HG02763 (cell line): ENCODE data around the gene RFTN1.

ENCODE experiments used
- ATAC-seq: cut with Tn5 transposase; IDR thresholded peaks from one replicate; pipeline ENCODE4 v1.9.1; 2021; ENCODE audit warnings: mild to moderate bottlenecking, moderate library complexity; ENCODE audit not compliant: unreplicated experiment

RFTN1 gene

GRCh38 chr3:16533928-16534574 lies 20.6 kb upstream of the RFTN1 start:
- ATAC-seq = no peak

DNA sequence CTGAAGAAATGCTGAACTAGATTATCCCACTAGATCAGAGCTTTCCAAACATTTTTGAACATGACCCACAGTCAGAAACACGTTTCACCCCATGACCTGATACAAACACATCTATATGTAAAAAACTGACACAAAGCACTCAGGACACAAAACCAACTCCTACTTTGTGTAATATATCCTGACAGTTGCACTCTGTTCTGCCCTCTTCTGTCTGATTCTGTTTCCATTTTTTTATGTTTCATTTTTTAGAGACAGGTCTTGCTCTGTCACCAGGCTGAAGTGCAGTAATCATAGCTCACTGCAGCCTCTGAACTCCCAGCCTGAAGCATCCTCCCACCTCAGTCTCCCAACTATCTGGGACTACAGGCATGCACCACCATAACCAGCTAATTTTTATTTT lies 15.8 kb upstream of the RFTN1 start:
- ATAC-seq = no peak

DNA sequence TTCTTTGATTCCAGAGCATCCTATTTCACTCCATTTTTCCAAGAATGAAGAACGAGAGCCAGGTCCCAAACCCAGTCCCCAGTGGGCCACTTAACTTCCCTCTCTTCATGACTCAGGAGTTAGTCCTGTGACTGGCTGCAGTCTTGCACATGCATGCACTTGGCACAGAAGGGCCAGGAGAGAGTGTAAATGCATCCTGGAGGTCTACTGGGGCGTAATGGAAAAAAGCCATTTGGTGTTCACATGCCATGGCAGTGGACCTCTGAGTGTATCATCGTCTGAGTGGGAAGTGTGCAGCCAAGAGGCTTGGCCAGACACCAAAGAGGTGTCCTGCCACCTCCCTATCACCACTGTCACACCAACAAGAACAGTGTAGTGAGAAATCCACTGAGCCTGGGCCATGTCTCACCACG lies 15.1 kb upstream of the RFTN1 start:
- no peak for ATAC-seq

GRCh38 chr3:16528106-16528505 lies 14.6 kb upstream of the RFTN1 start:
- no peak for ATAC-seq

DNA sequence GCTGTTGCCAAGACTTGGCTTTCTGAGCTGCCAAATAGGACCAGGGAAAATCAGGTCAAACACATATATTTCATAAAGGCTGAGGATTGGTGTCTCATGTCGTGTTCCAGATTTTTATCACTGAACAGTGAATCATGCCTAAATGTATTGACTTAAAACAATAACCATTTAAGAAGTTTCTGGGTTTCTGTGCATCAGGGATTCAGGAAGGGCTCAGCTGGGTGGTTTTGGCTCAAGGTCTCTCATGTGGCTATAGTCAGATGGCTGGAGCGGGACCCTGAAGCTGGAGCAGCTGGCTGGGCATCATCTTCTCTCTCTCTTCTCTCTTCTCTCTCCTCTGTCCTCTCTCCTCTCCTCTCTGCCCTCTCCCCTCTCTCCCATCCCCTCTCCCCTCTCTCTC lies 10.7 kb upstream of the RFTN1 start:
- ATAC-seq = no peak

- ATAC-seq = no peak
Observed at GRCh38 chr3:16523778-16524177, 10.3 kb upstream of the RFTN1 start.

DNA sequence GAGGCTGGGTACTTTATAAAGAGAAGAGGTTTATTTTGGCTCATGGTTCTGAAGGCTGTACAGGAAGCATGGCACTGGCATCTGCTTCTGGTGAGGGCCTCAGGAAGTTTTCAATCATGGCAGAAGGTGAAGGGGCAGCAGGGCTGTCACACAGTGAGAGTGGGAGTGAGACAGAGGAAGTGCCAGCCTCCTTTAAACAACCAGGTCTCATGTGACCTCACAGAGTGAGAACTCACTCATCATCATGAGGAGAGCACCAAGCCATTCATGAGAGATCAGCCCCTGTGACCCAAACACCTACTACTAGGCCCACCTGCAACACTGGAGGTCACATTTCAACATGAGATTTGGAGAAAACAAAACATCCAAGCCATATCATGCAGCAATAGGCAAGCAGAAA lies 9.3 kb upstream of the RFTN1 start:
- ATAC-seq = no peak

- peak; percentile 34 for ATAC-seq
Observed at GRCh38 chr3:16520970-16521881, 7.7 kb upstream of the RFTN1 start.

DNA sequence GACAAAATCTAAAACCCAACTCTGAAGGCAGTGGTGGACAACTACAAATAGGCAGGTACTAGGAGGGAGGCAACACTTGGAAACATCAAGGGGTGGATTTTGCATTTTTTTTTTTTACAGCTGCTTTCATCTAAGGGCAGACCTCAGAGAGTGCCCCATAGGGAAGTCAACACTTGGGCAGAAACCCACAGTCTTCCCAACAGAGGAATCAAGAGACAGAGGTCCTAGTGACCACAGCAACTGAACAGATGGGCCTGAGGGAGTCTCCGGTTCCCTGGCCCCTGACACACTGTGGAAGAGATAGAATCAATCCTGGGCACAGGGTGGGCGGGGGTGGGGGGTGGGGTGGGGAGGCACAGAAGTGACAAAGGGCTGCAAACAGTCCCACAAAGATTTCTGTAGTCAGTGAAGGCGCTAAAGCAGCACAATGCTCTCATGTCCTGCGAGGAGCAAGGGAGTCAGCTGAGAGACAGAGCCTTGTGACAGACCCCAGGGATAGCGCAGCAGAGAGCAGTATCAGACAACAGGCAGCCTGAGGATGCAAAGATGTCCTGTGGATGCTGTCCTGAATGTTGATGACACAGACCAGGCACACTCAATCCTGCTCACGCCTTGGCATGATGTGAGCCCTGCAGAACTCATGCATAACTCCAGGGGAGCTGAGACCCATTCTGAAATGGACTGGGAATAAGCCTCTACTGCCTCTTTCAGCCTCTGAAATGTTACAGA lies 6.9 kb upstream of the RFTN1 start:
- no peak for ATAC-seq

DNA sequence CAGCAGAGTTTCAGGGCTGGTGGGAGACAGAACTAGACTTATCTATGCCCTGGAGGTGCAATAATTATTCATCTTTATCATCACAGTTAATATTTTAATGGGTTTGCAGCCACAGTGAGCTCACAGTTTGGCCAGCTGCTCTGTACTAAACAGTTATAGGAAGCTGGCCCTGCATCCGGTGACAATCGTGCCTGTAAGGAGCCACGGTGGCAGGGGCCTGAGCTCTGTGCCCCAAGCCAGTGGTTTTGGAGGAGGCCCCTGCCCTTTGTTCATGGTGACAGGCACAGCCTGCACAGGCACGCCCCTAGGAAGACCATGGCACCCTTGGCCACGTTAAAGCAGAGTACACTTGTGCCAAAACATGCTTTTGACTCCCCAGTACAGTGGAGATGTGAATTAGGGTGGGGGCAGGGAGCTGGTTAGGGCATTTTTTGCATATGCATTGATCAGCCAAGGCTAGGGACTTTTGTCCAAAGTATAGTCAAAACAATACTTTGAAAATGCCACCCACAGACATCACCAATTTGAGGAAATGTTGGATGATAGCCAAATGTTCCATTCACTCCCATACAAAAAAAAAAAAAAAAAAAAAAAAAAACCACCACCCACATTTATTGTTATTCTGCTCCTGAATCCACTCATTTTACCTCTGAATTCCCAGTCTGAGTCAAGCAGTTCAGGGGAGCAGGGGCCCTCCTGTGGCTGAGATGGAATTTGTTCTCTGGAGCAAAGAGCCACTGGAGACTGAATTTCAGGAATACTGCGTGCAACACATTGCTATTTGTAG lies 3.4 kb upstream of the RFTN1 start:
- no peak for ATAC-seq

- ATAC-seq = no peak
Observed at GRCh38 chr3:16515885-16516420, 2.5 kb upstream of the RFTN1 start.

DNA sequence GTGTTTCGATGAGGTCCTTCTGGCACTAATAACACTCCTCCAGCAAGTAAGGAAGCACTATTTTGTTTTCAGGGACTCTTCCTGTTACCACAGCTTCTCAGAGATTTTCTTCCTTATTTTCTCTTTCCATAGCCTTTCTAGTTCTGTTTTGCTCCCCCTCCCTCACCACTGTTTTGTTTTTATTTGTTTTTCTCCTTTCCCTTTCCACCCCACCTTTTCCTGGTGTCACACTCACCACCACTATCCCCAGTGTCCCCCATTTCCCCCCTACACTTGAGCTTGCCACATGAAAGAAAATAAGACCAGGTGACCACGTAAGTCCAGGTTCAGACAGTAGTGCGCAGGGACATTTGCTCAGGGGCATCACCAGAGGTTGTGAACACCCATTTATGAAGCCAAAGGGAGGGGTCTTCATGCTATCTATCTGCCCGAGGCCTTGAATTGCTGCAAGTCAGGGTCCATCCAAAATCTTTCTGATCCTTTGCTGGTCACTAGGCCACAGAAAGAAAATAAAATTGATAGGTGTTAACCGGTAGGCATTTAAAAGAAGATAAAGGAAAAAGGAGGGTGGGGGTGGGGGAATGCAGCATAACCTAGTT lies 1.4 kb upstream of the RFTN1 start:
- no peak for ATAC-seq

DNA sequence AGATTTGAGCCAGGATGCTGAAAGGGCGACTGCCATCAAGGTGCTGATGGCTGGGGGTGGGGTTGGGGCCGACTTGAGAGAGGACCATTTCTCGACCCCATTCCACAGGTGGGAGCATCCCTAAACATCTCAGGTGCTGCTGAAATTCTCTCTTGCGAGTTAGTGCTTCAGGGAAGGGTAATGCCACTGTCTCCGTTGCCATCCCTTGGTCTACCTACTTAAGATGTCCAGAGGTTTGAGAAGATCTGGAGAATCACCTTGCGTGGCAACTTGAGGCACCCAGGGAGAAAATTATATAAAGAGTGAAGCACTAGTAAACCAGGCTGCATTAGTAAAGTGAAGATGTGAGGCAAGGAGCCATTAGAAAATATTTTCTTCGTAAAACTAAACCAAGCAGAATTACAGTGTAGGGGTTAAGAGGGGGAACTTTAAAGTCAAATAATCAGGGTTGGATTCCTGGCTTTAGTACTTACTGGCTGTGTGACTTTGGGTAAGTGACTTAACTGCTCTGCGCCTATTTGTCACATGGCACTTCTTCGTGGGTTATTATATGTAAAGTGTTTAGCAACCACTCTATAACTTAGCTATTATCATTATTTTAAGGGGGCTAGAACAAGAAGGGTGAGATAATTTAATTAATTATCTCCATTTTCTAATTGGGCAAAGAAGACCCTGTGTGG lies 662 bp upstream of the RFTN1 start:
- ATAC-seq = no peak

GRCh38 chr3:16512435-16513140 lies 911 bp downstream of the RFTN1 start:
- peak; percentile 10 for ATAC-seq

DNA sequence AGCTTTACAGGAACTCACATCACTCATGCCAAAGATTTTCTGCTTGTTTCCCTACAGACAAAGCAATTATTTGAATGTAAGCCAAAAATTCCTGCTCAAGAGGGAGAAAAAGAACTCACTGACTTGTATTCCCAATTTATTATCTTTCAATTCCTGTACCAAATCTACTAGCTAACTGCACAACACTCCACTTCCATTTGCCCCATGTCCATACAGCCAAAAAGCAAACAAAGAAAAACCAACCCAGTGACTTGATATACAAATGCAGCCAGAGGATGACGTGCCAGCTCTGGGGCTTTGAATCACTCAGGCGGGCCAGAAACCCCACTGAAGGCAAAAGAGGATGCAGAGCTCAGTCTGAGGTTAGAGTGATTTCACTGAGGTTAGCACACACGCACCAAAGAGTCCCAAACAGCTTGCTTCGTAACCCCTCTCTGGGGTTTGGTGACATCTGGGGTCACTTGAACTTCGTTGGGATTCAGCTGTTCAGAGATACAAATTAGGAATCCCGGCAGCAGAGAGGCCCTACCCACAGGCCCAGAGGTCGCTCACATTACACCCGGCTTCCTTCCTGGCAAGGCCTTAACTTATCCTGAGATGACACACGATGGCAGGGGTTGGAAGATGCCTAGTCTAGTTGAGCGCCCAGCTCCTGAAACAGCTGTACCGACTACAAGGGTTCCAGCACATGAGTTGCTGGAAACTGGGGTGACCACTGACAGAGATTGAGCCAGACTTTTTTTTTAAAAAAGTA lies 1.6 kb downstream of the RFTN1 start:
- ATAC-seq = peak; percentile 47

DNA sequence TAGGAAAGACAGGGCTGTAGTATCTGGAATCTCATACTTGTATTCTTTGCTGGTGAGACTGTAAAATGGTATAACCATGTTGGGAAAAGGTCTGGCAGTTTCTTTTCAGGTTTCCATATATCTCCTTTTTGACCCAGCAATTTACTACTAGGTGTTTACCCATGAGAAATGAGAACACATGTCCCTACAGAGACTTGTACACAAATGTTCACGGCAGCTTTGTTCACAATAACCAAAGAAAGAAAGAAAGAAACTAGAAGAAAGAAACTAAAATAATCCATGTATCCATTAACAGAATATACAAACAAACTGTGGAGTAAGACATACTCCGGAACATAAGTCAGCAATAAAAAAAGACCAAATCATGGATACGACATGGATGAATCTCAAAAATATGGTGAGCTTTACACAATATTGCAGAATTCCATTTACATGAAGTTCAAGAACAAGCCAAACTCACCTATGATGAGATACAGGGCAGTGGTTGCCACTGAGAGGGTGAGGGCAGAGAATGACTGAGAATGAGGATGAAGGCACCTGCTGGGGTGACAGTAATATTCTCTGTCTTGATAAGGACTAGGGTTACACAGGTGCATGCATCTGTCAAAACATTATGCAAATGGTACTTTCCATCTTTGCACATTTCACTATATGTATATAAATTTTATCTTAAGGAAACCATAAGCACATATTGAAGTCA lies 2.7 kb downstream of the RFTN1 start:
- peak; percentile 19 for ATAC-seq

DNA sequence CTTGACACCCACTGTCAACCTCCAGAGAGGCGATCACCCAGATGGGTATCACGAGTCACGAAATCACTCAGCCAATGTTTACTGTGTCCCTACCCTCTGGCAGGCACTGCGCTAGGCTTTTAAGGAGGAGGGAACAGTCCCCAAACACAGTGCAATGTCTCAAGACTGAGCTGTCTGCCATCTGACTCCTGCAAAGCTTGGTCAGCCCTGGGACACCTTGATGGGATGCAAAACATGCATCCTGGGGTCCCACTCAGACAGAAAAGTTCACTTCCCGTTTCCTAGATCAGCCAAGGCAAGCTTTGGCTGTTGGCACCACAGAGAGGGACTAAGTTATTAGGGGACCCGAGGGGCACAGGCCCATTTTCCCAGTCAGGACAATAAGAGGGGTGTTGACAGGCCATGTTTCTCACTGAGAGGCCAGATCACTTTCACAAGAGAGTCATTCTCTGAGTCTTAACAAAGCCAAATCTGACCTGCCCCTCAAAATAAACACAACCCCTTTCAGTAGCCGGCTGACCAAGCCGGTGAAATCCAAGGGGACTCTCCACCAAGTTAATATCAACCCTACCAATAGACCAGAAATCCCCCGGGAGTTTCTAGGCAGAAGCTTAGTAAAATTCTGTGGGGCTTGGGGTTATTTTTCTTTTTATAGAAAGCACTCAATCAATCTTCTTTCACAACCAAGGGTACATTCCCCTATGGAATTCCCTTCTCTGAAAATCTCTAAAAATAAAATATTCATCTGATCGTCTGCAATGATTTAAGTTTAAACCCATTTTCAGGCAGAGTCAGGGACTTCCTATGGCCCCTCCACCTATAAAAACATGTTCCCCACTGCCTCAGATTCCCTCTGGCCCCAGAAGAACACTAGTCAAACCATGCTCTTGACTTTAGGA lies 3.5 kb downstream of the RFTN1 start:
- ATAC-seq = no peak
